ENCODE data around the gene CD28. TPM values are rescaled to one million over a fixed set of nuclear protein-coding genes. Genes with fewer than 3 reads are reported as not detected.

The CD28 gene
- not detected in 2 replicates for total RNA-seq

DNA sequence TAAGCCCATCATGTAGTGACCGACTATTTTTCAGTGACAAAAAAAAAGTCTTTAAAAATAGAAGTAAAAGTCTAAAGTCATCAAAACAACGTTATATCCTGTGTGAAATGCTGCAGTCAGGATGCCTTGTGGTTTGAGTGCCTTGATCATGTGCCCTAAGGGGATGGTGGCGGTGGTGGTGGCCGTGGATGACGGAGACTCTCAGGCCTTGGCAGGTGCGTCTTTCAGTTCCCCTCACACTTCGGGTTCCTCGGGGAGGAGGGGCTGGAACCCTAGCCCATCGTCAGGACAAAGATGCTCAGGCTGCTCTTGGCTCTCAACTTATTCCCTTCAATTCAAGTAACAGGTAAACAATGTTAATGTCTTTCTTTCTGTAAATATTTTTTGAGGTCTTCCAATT, at the start of gene CD28:
TSS of gene CD28 (plus strand) at position 237 of the 400 bp plus-strand sequence. CDS start at position 295, 58 bp downstream.

Other genes with a start within 250 kb of the CD28 start
- gene RAPH1, start 171.3 kb upstream of the CD28 start, total RNA-seq = 14.6 and 17.8 TPM in 2 replicates
- not detected in 2 replicates for gene CTLA4, start 161.1 kb downstream of the CD28 start, total RNA-seq
- not detected in 2 replicates for gene ICOS, start 230.1 kb downstream of the CD28 start, total RNA-seq